GM18505 (cell line): ENCODE data around the gene CNNM2.

Experiments
- ATAC-seq: cut with Tn5 transposase; IDR thresholded peaks from one replicate; pipeline ENCODE4 v1.9.1; 2021; ENCODE audit not compliant: unreplicated experiment
- POLR2A ChIP-seq: IDR thresholded peaks from 4 replicates; pipeline ENCODE4 v1.6.1; 2011; ENCODE audit warnings: borderline replicate concordance; ENCODE audit not compliant: insufficient read depth, insufficient read length; ENCODE audit errors: extremely low read depth

The CNNM2 gene

GRCh38 chr10:103007017-103007416 is 88.9 kb downstream of the CNNM2 start:
- ATAC-seq = no peak
- TF ChIP-seq POLR2A = no peak

DNA sequence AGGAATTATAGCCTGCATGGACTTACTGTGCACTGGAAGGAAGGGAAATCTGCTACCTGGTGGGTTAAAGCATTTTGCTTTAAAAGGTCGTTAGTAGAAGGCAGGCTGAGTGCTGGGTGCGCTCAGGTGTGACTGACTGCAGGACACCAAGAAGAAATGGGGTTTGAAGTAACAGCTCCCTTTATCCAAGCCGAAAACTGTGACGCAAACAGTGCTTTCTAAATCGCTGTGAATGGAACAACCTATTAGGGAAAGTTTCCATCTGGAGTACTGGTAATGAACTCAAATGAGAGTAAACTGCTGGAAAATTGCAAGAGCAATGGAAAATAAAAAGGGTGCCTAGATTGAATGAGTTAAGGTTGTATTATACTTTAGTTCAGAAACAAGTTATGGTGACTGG is 95.3 kb downstream of the CNNM2 start:
- ATAC-seq = no peak
- TF ChIP-seq POLR2A = no peak

GRCh38 chr10:103019425-103019824 is 101.3 kb downstream of the CNNM2 start:
- no peak for TF ChIP-seq POLR2A
- no peak for ATAC-seq

- ATAC-seq = no peak
- TF ChIP-seq POLR2A = no peak
These were observed 103.2 kb downstream of the CNNM2 start for GRCh38 chr10:103021150-103021899.

- no peak for ATAC-seq
- no peak for TF ChIP-seq POLR2A
These were observed 103.8 kb downstream of the CNNM2 start for GRCh38 chr10:103021900-103022293.

DNA sequence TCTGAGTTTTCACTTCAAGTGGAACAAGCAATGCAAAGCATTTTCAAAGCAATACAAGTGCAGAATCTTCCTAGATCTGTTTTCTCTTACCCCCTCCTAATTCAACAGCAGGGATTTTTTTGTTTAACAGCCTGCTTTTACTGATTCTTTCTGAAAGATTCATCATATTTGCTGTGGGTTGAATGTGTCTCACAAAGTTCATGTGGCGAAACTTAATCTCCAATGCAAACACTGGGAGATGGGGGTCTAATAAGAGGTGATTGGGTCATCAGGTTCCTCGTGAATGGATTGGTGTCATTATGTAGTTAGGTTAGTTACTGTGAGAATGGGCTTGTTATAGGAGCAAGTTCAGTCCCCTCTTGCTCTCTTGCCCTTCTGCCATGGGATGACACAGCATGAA is 107.6 kb downstream of the CNNM2 start:
- ATAC-seq = no peak

DNA sequence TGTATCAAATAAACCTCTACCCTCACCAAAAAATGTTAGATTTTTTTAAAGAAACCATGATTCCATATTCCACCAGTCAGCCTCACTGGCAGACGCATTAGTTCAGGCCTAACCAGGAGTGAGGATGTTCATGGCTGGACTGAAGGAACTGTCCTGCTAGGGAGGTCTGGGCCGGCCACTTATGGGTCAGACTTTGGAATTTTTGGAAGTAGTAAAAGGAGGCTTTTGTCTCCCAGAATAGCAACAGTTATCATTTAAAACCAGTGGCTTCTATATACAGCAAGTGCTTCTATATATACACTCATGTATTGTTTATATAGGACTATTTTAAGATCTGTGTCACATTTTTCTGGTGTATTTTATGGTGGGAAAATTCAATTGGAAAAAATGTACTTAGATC is 120.5 kb downstream of the CNNM2 start:
- no peak for ATAC-seq

More for the DNA sequence above, 107.6 kb downstream of the CNNM2 start:
- no peak for TF ChIP-seq POLR2A

GRCh38 chr10:103040418-103040817 is 122.3 kb downstream of the CNNM2 start:
- no peak for TF ChIP-seq POLR2A
- ATAC-seq = no peak

More for the DNA sequence above, 120.5 kb downstream of the CNNM2 start:
- no peak for TF ChIP-seq POLR2A

DNA sequence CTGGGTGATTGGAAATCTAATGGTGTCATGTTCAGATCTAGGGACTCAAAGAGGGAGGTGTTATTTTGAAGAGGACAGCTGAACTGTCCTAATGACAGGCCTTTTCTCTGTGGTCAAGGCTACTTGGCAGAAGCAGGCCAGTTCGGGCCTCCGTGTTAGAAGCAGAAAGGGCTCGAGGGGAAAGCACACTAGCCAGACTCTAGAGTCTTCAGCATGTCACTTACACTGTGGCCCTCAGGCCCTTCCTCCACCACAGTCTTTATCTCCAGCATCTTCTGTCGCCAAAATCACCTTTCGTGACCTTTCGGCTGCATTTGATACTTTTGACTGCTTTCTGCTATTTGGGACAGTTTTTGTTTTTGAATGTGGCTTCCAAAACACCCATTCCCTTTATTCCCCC is 123.3 kb downstream of the CNNM2 start:
- ATAC-seq = no peak
- no peak for TF ChIP-seq POLR2A

GRCh38 chr10:103042129-103042528 is 124.0 kb downstream of the CNNM2 start:
- no peak for ATAC-seq
- TF ChIP-seq POLR2A = no peak

- ATAC-seq = no peak
- TF ChIP-seq POLR2A = no peak
These were observed 124.8 kb downstream of the CNNM2 start for GRCh38 chr10:103042908-103043307.

- no peak for TF ChIP-seq POLR2A
These were observed 126.9 kb downstream of the CNNM2 start for GRCh38 chr10:103044942-103045489.

DNA sequence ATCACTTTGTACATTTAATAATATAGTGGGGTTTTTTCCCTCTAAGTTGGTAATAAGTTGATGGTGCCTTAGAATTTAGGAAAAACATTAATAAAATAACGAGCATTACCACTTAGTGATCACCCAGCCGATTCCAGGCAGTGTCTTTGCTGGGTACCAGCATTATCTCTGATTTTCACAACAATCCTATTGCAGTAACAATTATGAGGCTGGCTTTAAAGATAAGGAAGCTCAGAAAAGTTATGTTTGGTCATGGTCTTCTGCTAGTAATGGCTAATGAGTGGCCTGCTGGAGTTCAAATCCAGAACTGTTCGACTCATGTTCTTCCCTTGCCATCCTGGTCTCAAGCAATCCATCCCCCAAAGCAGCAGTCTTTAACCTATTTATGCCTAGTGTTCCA is 127.9 kb downstream of the CNNM2 start:
- no peak for ATAC-seq
- no peak for TF ChIP-seq POLR2A

More at GRCh38 chr10:103044942-103045489, 126.9 kb downstream of the CNNM2 start:
- no peak for ATAC-seq

DNA sequence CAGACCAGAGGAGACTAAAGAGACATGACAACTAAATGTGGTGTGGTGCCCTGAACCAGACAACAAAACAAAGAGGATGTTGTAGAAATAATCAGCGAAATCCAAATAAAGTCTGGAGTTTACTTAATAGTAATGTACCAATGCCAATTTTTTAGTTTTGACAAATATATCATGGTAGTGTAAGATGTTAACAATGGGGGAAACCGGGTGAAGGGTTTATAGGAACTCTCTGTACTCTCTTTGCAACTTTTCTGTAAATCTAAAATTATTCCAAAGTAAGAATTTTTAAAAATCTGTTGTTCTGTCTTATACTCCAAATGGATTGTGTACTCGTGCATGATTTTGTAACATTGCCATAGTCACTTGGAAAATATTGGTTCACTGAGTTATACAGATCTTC is 129.3 kb downstream of the CNNM2 start:
- ATAC-seq = no peak
- no peak for TF ChIP-seq POLR2A
